Measurements from ENCODE around the gene BRF1.

Gene BRF1

DNA sequence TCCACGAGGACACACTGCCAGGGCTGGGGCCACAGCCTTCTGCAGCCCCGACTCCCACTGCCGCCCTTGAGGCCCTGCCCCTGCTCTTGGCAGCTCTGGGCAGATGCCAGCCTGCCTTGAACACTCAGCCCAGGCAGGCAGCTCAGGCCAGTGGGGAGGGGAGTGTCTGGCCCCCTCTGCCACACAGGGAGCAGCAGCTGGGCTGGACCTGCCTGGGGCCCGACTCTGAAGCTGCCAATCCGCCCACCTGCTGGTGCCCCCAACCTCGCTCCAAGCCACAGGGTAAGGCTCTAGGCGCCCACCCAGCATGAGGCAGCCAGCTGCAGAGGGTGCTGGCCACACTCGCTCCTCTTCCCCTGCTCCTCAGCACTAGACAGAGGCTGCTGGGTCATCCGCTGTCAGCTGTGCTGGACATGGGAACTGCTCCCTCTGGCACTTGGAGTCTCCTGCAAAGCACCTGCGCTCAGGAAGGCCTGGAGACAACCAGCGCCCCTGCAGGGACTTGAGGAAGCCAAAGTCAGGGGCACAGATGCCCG lies 95.1 kb downstream of the BRF1 start:
- H3K4me2 ChIP-seq (ENCODE audit: low read length, poor library complexity, severe bottlenecking): no peak overlapping the region
- no peak overlapping the region for H3K14ac ChIP-seq (ENCODE audit: low read length in 2 of 2)
- no peak overlapping the region for H3K4ac ChIP-seq (ENCODE audit: low read depth in 1 of 2, low read length in 2 of 2)
- no peak overlapping the region for H2BK120ac ChIP-seq (ENCODE audit: low read depth, low read length)
- H3K18ac ChIP-seq (ENCODE audit: low read depth in 1 of 2, low read length in 2 of 2): no peak overlapping the region
- H3K4me1 ChIP-seq (ENCODE audit: control insufficient read depth, insufficient read depth, low read depth, low read length): peaks cover 24% of the 10 kb centered on the region
- peaks cover 5 to 34% of the 10 kb centered on the region in 2 experiments for H3K36me3 ChIP-seq (ENCODE audit: control insufficient read depth in 1 of 2, insufficient read depth in 2 of 2, low read depth in 1 of 2, low read length in 2 of 2)
- H2BK12ac ChIP-seq (ENCODE audit: low read length in 2 of 2): no peak overlapping the region
- H3K9ac ChIP-seq (ENCODE audit: low read length): no peak overlapping the region
- H2AFZ ChIP-seq (ENCODE audit: low read depth, low read length): no peak overlapping the region
- no peak overlapping the region for H2BK5ac ChIP-seq (ENCODE audit: low read depth, low read length, poor library complexity, severe bottlenecking)
- 71% methylated on average over 12 of the region's 12 CpGs for WGBS
- H2BK15ac ChIP-seq (ENCODE audit: low read depth, poor library complexity, severe bottlenecking): no peak overlapping the region
- no peak overlapping the region for H3K23ac ChIP-seq (ENCODE audit: low read length in 2 of 2)
- peak overlapping the region; percentile 43 for H4K91ac ChIP-seq (ENCODE audit: low read length)
- peaks cover 0 to 18% of the 10 kb centered on the region in 2 experiments for H3K27me3 ChIP-seq (ENCODE audit: control insufficient read depth in 1 of 2, insufficient read depth in 1 of 2, low read length in 2 of 2)
- H3K79me1 ChIP-seq (replicated peaks; ENCODE audit: low read length, poor library complexity, severe bottlenecking): no peaks in the 10 kb centered on the region
- no peak overlapping the region for H2AK5ac ChIP-seq (ENCODE audit: low read length, severe bottlenecking)
- no peak overlapping the region for H3K4me3 ChIP-seq (ENCODE audit: insufficient read depth in 1 of 2, low read depth in 1 of 2, low read length in 2 of 2)
- H3K27ac ChIP-seq (ENCODE audit: low read length, poor library complexity, severe bottlenecking): no peak overlapping the region
- no peak for DNase-seq
- no peaks in the 10 kb centered on the region for H3K9me3 ChIP-seq (ENCODE audit: control insufficient read depth, low read length)
- H4K8ac ChIP-seq (ENCODE audit: low read length): peak overlapping the region; percentile 3

GRCh38 chr14:105204931-105205672 lies 95.7 kb downstream of the BRF1 start:
- Histone ChIP-seq H3K4ac (ENCODE audit: low read depth in 1 of 2, low read length in 2 of 2) (no peak overlapping the region), H3K4me2 (ENCODE audit: low read length, poor library complexity, severe bottlenecking) (no peak overlapping the region), H2BK15ac (ENCODE audit: low read depth, poor library complexity, severe bottlenecking) (no peak overlapping the region), H3K27me3 (ENCODE audit: control insufficient read depth in 1 of 2, insufficient read depth in 1 of 2, low read length in 2 of 2) (peaks cover 0 to 24% of the 10 kb centered on the region in 2 experiments), H3K14ac (ENCODE audit: low read length in 2 of 2) (no peak overlapping the region), H2BK120ac (ENCODE audit: low read depth, low read length) (no peak overlapping the region), H3K27ac (ENCODE audit: low read length, poor library complexity, severe bottlenecking) (no peak overlapping the region), H3K4me1 (ENCODE audit: control insufficient read depth, insufficient read depth, low read depth, low read length) (peaks cover 24% of the 10 kb centered on the region), H2BK12ac (ENCODE audit: low read length in 2 of 2) (no peak overlapping the region), H3K23ac (ENCODE audit: low read length in 2 of 2) (no peak overlapping the region), H3K9me3 (ENCODE audit: control insufficient read depth, low read length) (no peaks in the 10 kb centered on the region), H2BK5ac (ENCODE audit: low read depth, low read length, poor library complexity, severe bottlenecking) (no peak overlapping the region), H4K91ac (ENCODE audit: low read length) (peak overlapping the region; percentile 34), H3K79me1 (replicated peaks; ENCODE audit: low read length, poor library complexity, severe bottlenecking) (no peaks in the 10 kb centered on the region), H3K9ac (ENCODE audit: low read length) (no peak overlapping the region), H3K36me3 (ENCODE audit: control insufficient read depth in 1 of 2, insufficient read depth in 2 of 2, low read depth in 1 of 2, low read length in 2 of 2) (peaks cover 2 to 28% of the 10 kb centered on the region in 2 experiments), H2AK5ac (ENCODE audit: low read length, severe bottlenecking) (no peak overlapping the region), H4K8ac (ENCODE audit: low read length) (peak overlapping the region; percentile 42), H2AFZ (ENCODE audit: low read depth, low read length) (no peak overlapping the region), H3K4me3 (ENCODE audit: insufficient read depth in 1 of 2, low read depth in 1 of 2, low read length in 2 of 2) (no peak overlapping the region), H3K18ac (ENCODE audit: low read depth in 1 of 2, low read length in 2 of 2) (no peak overlapping the region)
- 82% methylated on average over 19 of the region's 21 CpGs for WGBS
- DNase-seq: no peak

DNA sequence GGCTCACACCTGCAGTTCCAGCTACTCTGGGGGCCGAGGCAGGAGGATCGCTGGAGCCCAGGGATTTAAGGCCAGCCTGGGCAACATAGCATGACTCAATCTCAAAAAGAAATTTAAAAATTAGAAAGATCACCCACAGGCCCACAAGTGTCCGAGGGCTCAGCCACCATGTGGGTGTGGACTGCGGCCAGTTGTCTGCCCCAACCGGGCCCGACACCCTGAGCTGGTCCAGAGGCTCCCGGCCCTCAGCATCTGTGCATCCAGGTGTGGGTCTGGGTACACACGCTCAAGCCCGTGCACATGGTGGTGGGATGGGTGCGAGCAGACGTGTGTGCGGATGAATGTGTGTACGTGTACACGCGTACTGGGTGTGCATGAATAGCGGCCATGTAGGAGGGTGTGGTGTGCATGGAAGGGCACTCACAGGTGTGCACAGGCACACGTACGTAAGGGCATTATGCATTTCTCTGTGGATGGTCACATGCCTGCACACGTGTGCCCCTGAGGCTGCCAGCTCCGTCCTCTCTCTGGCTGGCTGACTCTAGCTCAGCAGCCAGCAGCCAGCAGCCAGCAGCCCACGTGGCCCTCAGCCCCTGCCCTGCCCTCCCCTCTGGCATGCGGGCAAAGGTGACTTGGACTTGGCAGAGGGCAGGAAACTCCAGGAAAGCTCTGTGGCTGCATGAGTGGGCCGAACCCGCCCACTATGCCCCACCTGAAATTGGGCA lies 96.4 kb downstream of the BRF1 start:
- H2BK120ac ChIP-seq (ENCODE audit: low read depth, low read length): no peak overlapping the region
- H3K4me3 ChIP-seq (ENCODE audit: insufficient read depth in 1 of 2, low read depth in 1 of 2, low read length in 2 of 2): no peak overlapping the region
- H3K4me2 ChIP-seq (ENCODE audit: low read length, poor library complexity, severe bottlenecking): no peak overlapping the region
- H2BK12ac ChIP-seq (ENCODE audit: low read length in 2 of 2): no peak overlapping the region
- no peak overlapping the region for H3K23ac ChIP-seq (ENCODE audit: low read length in 2 of 2)
- peaks cover 25% of the 10 kb centered on the region for H3K4me1 ChIP-seq (ENCODE audit: control insufficient read depth, insufficient read depth, low read depth, low read length)
- H3K9me3 ChIP-seq (ENCODE audit: control insufficient read depth, low read length): no peaks in the 10 kb centered on the region
- no peak overlapping the region for H4K8ac ChIP-seq (ENCODE audit: low read length)
- no peak overlapping the region for H3K9ac ChIP-seq (ENCODE audit: low read length)
- peak overlapping the region; percentile 55 for H4K91ac ChIP-seq (ENCODE audit: low read length)
- no peak overlapping the region for H3K4ac ChIP-seq (ENCODE audit: low read depth in 1 of 2, low read length in 2 of 2)
- no peak overlapping the region for H3K18ac ChIP-seq (ENCODE audit: low read depth in 1 of 2, low read length in 2 of 2)
- no peak overlapping the region for H3K27ac ChIP-seq (ENCODE audit: low read length, poor library complexity, severe bottlenecking)
- no peak overlapping the region for H2AFZ ChIP-seq (ENCODE audit: low read depth, low read length)
- H3K79me1 ChIP-seq (replicated peaks; ENCODE audit: low read length, poor library complexity, severe bottlenecking): no peaks in the 10 kb centered on the region
- WGBS: 78% methylated on average over 22 of the region's 24 CpGs
- H3K14ac ChIP-seq (ENCODE audit: low read length in 2 of 2): no peak overlapping the region
- H2BK15ac ChIP-seq (ENCODE audit: low read depth, poor library complexity, severe bottlenecking): no peak overlapping the region
- DNase-seq: no peak
- peaks cover 0 to 32% of the 10 kb centered on the region in 2 experiments for H3K27me3 ChIP-seq (ENCODE audit: control insufficient read depth in 1 of 2, insufficient read depth in 1 of 2, low read length in 2 of 2)
- H2AK5ac ChIP-seq (ENCODE audit: low read length, severe bottlenecking): no peak overlapping the region
- H2BK5ac ChIP-seq (ENCODE audit: low read depth, low read length, poor library complexity, severe bottlenecking): no peak overlapping the region
- peaks cover 0 to 20% of the 10 kb centered on the region in 2 experiments for H3K36me3 ChIP-seq (ENCODE audit: control insufficient read depth in 1 of 2, insufficient read depth in 2 of 2, low read depth in 1 of 2, low read length in 2 of 2)

DNA sequence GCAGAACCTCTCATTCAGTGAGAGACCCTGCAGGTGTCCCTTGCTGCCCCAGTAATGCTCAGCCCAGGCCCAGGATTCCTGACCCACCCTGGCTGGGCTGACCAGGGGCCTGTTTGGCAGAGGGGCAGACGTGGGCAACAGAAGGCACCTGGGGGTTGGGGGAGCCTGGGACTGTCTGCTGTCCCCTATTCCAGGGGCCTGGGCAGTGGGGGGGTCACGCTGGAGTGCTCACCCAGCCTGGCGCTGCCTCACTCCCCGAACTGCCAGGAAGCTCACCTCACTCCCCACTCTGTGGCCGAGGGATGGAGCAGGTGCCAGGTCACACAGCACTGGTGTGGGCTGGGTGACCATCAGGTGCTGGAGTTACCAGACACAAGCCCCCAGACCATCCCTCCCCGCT lies 97.1 kb downstream of the BRF1 start:
- no peak overlapping the region for H3K23ac ChIP-seq (ENCODE audit: low read length in 2 of 2)
- no peak overlapping the region for H2BK15ac ChIP-seq (ENCODE audit: low read depth, poor library complexity, severe bottlenecking)
- no peak overlapping the region for H3K27ac ChIP-seq (ENCODE audit: low read length, poor library complexity, severe bottlenecking)
- no peak overlapping the region for H4K91ac ChIP-seq (ENCODE audit: low read length)
- H3K4ac ChIP-seq (ENCODE audit: low read depth in 1 of 2, low read length in 2 of 2): no peak overlapping the region
- H3K9ac ChIP-seq (ENCODE audit: low read length): no peak overlapping the region
- no peak overlapping the region for H2BK5ac ChIP-seq (ENCODE audit: low read depth, low read length, poor library complexity, severe bottlenecking)
- no peak overlapping the region for H2AFZ ChIP-seq (ENCODE audit: low read depth, low read length)
- no peak overlapping the region for H2AK5ac ChIP-seq (ENCODE audit: low read length, severe bottlenecking)
- no peak for DNase-seq
- H3K18ac ChIP-seq (ENCODE audit: low read depth in 1 of 2, low read length in 2 of 2): no peak overlapping the region
- H3K4me3 ChIP-seq (ENCODE audit: insufficient read depth in 1 of 2, low read depth in 1 of 2, low read length in 2 of 2): no peak overlapping the region
- H3K36me3 ChIP-seq (ENCODE audit: control insufficient read depth in 1 of 2, insufficient read depth in 2 of 2, low read depth in 1 of 2, low read length in 2 of 2): peaks cover 0 to 14% of the 10 kb centered on the region in 2 experiments
- H4K8ac ChIP-seq (ENCODE audit: low read length): no peak overlapping the region
- H3K4me1 ChIP-seq (ENCODE audit: control insufficient read depth, insufficient read depth, low read depth, low read length): peaks cover 32% of the 10 kb centered on the region
- no peak overlapping the region for H3K4me2 ChIP-seq (ENCODE audit: low read length, poor library complexity, severe bottlenecking)
- no peak overlapping the region for H2BK120ac ChIP-seq (ENCODE audit: low read depth, low read length)
- H3K27me3 ChIP-seq (ENCODE audit: control insufficient read depth in 1 of 2, insufficient read depth in 1 of 2, low read length in 2 of 2): peaks cover 0 to 38% of the 10 kb centered on the region in 2 experiments
- 66% methylated on average over 6 of the region's 6 CpGs for WGBS
- H3K9me3 ChIP-seq (ENCODE audit: control insufficient read depth, low read length): no peaks in the 10 kb centered on the region
- no peaks in the 10 kb centered on the region for H3K79me1 ChIP-seq (replicated peaks; ENCODE audit: low read length, poor library complexity, severe bottlenecking)
- H3K14ac ChIP-seq (ENCODE audit: low read length in 2 of 2): no peak overlapping the region
- no peak overlapping the region for H2BK12ac ChIP-seq (ENCODE audit: low read length in 2 of 2)

Measured in mesenchymal stem cell (in vitro differentiated cells and primary cell).